ENCODE results near the gene RSPO3.
A peak's percentile ranks its signal among the peaks of the same experiment; 100 is the strongest.
"Not testable (repeated sequence)": the region's sequence is repeated elsewhere in the genome, so short reads cannot be mapped to it uniquely, and the experiment has no call there.

The RSPO3 gene

DNA sequence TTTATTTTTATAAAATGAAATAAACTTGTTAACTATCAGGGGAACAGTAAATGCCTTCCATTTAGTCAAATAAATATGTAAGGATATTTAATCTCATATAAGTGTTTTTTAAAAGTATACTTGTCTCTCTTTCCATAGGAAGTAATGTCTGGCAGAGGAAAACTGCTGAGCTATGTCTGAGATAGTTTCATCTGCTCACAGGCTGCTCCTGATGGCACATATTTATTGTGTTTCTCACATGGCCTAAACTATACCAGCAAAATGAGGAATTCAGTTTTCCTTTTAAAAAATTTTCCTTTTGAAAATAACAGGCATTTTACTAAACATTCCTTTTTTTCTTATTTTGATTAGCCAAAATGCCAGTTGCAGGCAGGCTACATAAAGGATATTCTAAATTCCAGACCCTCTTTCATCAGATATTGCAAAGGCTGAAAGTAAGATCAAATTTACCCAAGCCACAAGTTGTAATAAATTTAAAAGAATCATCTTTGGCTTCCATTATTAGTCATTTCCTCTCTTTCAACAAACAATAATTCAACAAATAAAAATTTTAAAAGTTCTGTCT, 88.1 kb downstream of the RSPO3 start:
- no peak for DNase-seq (ENCODE audit: low spot score)

DNA sequence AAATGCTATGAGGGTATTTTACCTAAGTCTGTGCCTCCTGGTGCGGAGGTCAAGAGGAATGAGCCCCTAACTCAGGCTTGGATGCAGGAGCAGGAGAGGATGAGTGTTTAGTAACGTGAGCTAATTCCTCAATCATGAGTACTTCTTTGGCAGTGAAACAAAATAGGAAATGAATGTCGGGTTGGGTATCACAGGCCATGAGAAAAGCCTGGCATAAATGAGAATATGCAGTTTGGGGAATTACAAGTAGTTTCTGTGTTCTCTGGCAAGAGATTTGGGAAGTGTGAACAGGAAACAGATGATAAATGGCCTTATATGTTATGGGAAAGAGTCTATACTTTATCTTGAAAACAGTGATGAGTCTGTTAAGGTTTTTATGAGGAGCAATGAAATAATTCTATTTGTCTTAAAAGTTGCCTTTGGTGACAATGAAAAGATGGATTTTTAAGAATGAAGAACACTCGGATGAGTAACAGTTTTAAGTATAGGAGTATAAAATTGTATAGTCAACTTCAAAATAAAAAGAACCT, 89.2 kb downstream of the RSPO3 start:
- DNase-seq (ENCODE audit: low spot score): peak; percentile 45

DNA sequence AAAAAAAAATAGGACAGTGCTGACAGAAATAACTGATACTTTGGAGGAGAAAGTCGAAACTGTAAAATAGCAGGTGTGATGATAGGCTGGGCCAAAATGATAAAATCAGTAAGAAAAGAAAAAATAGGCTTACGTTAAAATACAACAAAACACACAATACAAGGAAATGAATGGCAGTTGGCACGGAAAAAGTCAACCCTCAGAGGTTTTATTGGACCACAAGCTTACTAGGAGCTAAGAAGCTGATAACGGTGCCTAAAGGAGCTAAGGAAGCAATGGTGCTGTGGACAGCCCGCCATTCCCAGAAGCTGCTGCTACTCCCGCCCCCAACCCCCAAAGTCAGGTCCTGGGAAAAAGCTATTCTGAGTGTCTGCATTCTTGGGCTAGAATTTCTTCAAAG, 92.3 kb downstream of the RSPO3 start:
- DNase-seq (ENCODE audit: low spot score): no peak

DNA sequence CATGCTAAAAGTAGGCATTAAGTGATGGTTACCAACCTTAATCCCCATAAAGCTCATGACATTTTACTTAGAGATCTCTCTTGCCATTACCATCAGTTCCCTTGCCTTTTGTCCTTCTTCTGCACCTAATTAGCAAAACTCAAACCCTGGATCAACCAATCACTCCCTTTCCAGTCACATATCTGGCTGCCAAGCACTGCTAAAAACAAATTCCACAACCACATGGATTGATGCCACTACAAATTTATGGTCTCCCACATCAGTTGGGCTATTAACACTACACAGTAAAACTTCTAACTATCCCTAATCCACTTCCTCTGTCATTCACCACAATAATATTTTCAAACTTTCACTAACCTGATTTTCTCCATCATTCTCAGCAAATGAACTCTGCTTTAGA, 93.9 kb downstream of the RSPO3 start:
- no peak for DNase-seq (ENCODE audit: low spot score)

DNA sequence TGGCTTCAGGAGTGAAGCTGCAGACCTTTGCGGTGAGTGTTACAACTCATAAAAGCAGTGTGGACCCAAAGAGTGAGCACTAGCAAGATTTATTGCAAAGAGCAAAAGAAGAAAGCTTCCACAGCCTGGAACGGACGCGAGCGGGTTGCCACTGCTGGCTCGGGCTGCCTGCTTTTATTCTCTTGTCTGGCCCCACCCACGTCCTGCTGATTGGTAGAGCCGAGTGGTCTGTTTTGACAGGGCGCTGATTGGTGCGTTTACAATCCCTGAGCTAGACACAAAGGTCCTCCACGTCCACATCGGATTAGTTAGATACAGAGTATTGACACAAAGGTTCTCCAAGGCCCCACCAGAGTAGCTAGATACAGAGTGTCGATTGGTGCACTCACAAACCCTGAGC, 95.6 kb downstream of the RSPO3 start:
- DNase-seq (ENCODE audit: low spot score): not testable (repeated sequence)

DNA sequence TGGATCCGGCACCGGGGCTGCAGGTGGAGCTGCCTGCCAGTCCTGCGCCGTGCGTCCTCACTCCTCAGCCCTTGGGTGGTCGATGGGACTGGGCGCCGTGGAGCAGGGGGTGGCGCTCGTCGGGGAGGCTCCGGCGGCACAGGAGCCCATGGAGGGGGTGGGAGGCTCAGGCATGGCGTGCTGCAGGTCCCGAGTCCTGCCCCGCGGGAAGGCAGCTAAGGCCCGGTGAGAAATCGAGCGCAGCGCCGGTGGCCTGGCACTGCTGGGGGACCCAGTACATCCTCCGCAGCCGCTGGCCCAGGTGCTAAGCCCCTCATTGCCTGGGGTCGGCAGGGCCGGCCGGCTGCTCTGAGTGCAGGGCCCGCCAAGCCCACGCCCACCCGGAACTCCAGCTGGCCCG, 96.1 kb downstream of the RSPO3 start:
- DNase-seq (ENCODE audit: low spot score): not testable (repeated sequence)

DNA sequence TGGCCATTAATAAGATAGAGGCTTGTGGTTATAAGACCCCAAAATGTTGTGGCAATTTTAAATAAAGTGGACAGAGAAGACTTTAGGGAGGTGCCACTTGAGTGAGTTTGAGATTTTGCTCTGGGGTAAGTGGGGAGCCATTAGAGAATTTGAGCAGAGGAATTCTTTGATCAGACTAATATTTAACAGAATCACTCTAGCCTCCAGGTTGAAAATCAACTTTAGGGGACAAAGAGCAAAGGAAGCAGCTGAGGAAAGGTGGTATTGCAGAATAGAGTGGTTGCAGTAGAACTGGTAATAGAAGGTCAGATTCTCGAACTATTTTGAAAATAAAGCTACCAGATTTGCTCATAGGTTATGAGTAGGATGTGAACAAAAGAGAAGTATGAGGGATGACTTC, 97.5 kb downstream of the RSPO3 start:
- no peak for DNase-seq (ENCODE audit: low spot score)

DNA sequence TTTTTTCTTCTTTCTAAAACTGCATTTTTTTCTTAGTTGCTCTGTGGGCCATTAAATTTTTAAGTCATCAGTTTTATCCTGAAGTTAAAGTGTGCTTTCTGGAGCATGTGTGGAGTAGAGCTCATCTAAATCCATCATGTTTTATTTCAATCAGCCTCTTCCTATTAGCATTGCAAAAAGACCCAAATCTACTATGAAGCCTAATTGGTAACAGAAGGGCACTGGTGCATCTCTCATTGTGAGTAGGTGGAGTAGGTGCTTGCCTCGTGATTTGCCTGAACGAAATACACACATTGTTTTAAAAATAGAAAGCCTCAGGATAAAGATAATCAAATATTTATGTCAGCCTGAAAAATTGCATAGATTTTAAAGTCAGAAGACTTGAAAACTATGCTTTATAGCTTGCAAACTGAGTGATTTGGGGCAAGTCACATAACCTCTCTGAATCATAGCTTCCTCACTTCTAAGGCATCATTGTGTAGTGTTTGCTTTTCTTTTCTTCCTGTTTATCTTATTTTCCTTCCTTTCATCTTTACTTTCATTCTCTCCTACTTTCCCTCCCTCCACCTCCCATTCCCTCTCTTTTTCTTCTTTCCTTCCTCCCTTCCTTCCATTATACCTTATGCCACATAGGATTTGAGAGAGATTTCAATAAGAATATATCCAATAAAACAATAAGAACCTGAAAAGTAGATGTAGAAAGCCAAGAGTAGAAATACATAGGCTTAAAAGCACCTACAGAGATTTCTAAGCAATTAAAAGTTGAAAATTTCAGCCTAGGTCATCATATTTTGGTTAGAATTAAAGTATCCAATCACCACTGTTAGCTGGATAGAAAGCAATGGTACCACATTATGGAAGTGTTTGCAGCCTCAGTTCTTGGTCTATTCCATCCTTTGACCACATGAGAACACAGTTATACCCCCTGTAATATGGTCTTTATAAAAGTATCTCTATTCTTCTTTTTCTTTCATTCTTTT, 98.6 kb downstream of the RSPO3 start:
- DNase-seq (ENCODE audit: low spot score): no peak

DNA sequence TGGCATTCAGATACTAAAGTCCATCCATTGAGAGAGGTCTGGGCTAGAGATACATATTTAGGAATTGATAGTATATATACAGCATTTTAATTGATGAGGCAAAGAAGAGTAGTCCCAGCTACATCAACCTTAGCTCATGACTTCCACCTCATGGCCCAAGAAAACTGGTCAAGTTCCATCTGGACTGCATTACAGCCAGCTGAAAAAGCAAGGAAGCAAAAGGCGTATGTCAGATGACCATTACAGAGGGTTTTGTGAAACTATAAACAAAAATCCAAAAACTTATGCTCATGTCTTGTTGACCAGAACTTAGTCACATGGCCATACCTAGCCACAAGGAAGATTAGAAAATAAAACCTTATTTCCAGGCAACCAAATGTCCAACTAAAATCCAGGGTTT, 101.4 kb downstream of the RSPO3 start:
- DNase-seq (ENCODE audit: low spot score): no peak

DNA sequence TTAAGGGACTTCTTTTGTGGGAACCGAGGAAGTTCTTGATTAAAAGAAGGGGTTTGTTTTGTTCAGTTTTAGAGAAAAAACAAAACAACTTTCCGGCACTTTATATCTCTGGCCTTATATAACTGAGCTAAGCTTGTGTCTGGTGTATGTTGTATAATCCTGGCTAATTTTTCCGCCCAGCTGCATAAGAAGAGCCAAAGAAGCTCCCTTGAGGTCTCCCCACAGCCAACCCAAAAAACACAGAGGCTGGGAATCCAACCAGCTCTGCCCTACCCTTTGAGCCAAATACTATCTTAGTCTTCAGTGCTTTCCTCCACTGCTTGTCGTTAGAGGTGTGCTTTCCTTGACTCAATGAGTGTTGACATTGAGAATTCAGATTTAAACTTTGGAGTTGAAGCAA, 102.7 kb downstream of the RSPO3 start:
- no peak for DNase-seq (ENCODE audit: low spot score)

DNA sequence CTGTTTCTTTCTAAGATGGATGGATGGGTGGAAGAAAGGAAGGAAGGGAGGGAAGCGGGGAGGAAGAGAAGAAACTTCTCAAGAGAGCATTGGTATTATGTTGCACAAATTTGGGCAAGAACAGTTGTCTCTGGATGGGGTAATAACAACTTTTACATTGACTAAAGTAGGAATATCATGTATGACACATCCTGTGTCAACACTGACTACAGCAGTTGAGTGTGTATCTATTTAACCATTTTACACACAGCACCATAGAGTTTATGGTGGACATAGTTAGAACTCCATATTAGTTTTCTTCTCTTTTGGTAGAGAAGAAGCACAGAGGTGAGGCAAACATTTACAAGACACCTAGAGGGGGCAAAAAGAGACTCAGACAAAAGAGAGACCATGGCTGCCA, 103.9 kb downstream of the RSPO3 start:
- DNase-seq (ENCODE audit: low spot score): no peak

DNA sequence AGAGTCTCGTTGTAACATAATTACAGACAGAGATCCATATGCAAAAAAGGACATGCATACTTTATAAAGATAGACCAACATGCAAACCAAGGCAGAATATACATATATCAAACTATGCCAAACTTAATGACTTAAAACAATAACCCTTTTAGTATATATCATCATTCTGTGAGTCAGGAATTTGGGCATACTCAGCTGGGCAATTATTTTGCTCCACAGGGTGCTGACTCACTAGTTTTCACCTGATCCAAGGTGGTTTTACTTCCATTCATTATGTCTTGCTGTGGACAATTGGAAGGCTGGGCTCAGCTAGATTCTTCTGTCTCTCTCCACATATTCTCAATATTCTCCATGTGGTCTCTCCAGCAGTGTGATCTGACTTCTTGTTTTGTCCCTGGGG, 107.0 kb downstream of the RSPO3 start:
- no peak for DNase-seq (ENCODE audit: low spot score)

DNA sequence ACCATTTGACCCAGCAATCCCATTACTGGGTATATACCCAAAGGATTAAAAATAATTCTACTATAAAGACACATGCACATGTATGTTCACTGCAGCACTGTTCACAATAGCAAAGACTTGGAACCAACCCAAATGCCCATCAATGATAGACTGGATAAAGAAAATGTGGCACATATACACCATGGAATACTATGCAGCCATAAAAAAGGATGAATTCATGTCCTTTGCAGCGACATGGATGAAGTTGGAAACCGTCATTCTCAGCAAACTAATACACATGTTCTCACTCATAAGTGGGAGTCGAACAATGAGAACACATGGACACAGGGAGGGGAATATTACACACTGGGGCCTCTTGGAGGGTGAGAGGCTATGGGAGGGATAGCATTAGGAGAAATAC, 115.3 kb downstream of the RSPO3 start:
- not testable (repeated sequence) for DNase-seq (ENCODE audit: low spot score)

DNA sequence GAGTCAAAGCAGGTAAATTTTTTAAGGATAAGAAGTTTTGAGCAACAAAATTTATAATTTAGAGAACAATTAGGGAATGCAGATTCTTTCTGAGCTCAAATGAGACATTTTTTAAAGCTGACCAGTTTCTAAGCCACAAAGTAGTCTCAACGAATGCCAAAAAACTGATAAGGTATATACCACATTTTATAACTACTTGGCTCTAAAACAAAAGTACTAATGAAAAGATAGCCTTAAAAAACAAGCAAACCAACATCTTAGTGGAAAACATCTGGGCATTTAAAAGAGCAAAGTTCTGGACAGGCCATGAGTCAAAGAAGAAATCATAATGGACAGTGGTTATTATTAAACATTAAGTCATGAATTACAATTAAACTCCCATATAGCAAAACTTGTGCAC, 125.0 kb downstream of the RSPO3 start:
- DNase-seq (ENCODE audit: low spot score): no peak
